Endothelial cell (in vitro differentiated cells): ENCODE results near the gene CACNG4. TPM values are rescaled to one million over a fixed set of nuclear protein-coding genes. Genes with fewer than 3 reads are reported as not detected.

Experiments
- DNase-seq: peaks from one replicate; pipeline ENCODE4 v3.0.0; 2021; ENCODE audit warnings: low spot score
- H3K27ac Mint-ChIP-seq: one replicate; pipeline ENCODE4 v1.8.0; 2021; ENCODE audit warnings: mixed read lengths, inconsistent platforms; ENCODE audit not compliant: unreplicated experiment
- H3K27me3 Mint-ChIP-seq: one replicate; pipeline ENCODE4 v1.8.0; 2021; ENCODE audit warnings: mild to moderate bottlenecking, moderate library complexity, mixed read lengths, inconsistent platforms; ENCODE audit not compliant: unreplicated experiment
- H3K36me3 Mint-ChIP-seq: one replicate; pipeline ENCODE4 v1.8.0; 2021; ENCODE audit warnings: mild to moderate bottlenecking, low read depth, mixed read lengths, inconsistent platforms; ENCODE audit not compliant: unreplicated experiment
- H3K4me1 Mint-ChIP-seq: one replicate; pipeline ENCODE4 v1.8.0; 2021; ENCODE audit warnings: mild to moderate bottlenecking, mixed read lengths, inconsistent platforms; ENCODE audit not compliant: unreplicated experiment
- H3K4me3 Mint-ChIP-seq: one replicate; pipeline ENCODE4 v1.8.0; 2021; ENCODE audit warnings: mild to moderate bottlenecking, mixed read lengths, inconsistent platforms; ENCODE audit not compliant: unreplicated experiment
- H3K9me3 Mint-ChIP-seq: one replicate; pipeline ENCODE4 v1.8.0; 2021; ENCODE audit warnings: mixed read lengths, inconsistent platforms; ENCODE audit not compliant: unreplicated experiment
- total RNA-seq: library from RNA; stranded (reverse); fragmentation: NEBNext Ultra II Directional; extraction: Animal tissue kit (Norgen Biotek cat#: 25700); gene quantifications from one replicate; pipeline ENCODE4 v1.2.1, GENCODE V29; 2021; ENCODE audit not compliant: unreplicated experiment
- TF ChIP-seq, protein P1 (sequence below): fragments of 200-600 bp; sonication (generic); IDR thresholded peaks from one replicate; pipeline ENCODE4 v1.5.0; 2021; ENCODE audit warnings: antibody characterized with exemption; ENCODE audit not compliant: unreplicated experiment

Gene CACNG4
- total RNA-seq, 1 donor from 2014 or later = 0.33 TPM

DNA sequence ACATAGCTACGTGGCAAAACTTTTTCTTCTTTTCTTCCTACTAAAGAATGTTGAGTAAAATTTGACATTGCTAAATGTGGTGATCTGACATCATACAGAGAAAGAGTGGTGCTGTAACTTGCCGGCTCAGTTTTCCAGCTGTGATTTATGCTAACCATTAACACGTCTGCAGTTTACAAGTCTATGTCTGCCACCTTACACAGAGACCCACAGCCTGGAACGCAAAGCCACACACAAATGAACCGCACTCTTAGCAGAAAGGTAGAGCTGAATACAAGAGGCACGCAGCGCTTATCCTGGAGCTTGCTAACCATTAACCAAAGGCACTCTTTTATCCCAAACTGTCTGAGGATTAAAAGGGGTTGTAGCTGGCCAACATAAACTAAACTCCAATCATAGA, 111.8 kb downstream of the CACNG4 start:
- peaks cover 2% of the 10 kb centered on the region for H3K36me3 Mint-ChIP-seq
- TF ChIP-seq, protein P1, sequence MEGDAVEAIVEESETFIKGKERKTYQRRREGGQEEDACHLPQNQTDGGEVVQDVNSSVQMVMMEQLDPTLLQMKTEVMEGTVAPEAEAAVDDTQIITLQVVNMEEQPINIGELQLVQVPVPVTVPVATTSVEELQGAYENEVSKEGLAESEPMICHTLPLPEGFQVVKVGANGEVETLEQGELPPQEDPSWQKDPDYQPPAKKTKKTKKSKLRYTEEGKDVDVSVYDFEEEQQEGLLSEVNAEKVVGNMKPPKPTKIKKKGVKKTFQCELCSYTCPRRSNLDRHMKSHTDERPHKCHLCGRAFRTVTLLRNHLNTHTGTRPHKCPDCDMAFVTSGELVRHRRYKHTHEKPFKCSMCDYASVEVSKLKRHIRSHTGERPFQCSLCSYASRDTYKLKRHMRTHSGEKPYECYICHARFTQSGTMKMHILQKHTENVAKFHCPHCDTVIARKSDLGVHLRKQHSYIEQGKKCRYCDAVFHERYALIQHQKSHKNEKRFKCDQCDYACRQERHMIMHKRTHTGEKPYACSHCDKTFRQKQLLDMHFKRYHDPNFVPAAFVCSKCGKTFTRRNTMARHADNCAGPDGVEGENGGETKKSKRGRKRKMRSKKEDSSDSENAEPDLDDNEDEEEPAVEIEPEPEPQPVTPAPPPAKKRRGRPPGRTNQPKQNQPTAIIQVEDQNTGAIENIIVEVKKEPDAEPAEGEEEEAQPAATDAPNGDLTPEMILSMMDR = no peak
- no peaks in the 10 kb centered on the region for H3K27me3 Mint-ChIP-seq
- no peaks in the 10 kb centered on the region for H3K4me1 Mint-ChIP-seq
- no peaks in the 10 kb centered on the region for H3K9me3 Mint-ChIP-seq
- no peak for DNase-seq
- no peak overlapping the region for H3K4me3 Mint-ChIP-seq
- no peak overlapping the region for H3K27ac Mint-ChIP-seq

DNA sequence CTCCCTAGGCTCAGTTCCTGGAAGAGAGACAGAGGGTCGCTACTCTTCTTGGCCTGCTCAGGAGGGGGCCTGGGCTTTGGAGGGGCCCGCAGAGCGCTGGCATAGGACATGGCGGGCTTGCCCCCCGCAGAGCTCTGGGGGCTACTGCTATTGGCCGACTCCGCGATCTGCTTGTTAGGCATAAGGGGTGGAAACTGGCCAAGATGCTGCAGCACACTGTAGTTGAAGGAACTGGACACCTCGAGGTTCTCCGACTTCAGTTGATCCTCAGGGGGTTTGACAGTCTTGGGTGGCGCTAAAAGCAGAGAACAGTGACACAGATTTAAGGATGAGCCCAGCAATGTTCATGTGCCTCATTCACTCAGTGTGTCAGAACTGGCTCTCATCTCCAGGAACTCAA, 113.8 kb downstream of the CACNG4 start:
- TF ChIP-seq, protein P1 = no peak
- no peak overlapping the region for H3K4me3 Mint-ChIP-seq
- DNase-seq = no peak
- H3K27ac Mint-ChIP-seq = no peak overlapping the region
- no peaks in the 10 kb centered on the region for H3K4me1 Mint-ChIP-seq
- peaks cover 2% of the 10 kb centered on the region for H3K36me3 Mint-ChIP-seq
- H3K9me3 Mint-ChIP-seq = no peaks in the 10 kb centered on the region
- H3K27me3 Mint-ChIP-seq = no peaks in the 10 kb centered on the region

DNA sequence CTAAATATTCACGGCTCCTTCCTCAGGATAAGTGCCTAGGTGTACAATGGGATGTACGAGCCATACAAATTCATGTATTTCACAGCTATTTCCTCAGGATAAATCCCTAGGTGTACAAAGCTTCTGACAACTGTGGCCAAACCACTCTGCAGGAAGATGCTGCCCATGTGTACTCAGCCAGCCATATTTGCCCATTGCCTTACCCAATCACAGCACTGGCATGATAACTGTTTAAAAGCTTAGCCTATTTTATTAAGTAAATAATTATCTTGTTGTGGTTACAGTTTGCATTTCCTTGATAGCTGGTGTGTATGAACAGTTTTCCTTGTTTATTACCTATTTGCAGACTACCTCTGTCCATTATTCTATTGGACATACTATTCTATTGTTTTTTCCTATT, 115.0 kb downstream of the CACNG4 start:
- no peaks in the 10 kb centered on the region for H3K27me3 Mint-ChIP-seq
- TF ChIP-seq, protein P1 = no peak

DNA sequence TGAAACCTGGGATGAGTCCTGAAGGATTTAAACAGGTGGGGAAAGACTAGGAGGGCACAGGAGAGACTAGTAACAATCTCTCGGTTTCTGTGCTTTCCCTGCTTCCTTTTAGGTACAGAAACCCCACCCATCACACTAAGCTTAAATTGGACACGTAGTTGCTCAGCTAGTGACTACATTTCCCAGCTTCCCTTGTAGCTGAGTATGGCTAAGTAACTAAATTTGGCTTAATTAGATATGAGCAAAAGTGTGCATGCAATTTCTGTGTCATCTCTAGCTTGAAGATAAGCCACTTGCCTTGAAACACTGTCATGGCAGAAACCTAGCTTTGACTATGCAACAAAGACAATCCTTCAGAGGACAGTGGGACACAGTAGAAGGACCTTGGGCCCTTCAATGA, 116.3 kb downstream of the CACNG4 start:
- Mint-ChIP-seq H3K36me3 (peaks cover 6% of the 10 kb centered on the region), H3K4me3 (no peak overlapping the region), H3K27me3 (no peaks in the 10 kb centered on the region), H3K4me1 (no peaks in the 10 kb centered on the region), H3K27ac (no peak overlapping the region), H3K9me3 (no peaks in the 10 kb centered on the region)
- DNase-seq = no peak
- TF ChIP-seq, protein P1 = no peak

More for the DNA sequence above, 115.0 kb downstream of the CACNG4 start:
- H3K4me3 Mint-ChIP-seq = no peak overlapping the region
- H3K36me3 Mint-ChIP-seq = peaks cover 6% of the 10 kb centered on the region
- no peaks in the 10 kb centered on the region for H3K9me3 Mint-ChIP-seq
- DNase-seq = no peak
- H3K4me1 Mint-ChIP-seq = no peaks in the 10 kb centered on the region
- no peak overlapping the region for H3K27ac Mint-ChIP-seq

DNA sequence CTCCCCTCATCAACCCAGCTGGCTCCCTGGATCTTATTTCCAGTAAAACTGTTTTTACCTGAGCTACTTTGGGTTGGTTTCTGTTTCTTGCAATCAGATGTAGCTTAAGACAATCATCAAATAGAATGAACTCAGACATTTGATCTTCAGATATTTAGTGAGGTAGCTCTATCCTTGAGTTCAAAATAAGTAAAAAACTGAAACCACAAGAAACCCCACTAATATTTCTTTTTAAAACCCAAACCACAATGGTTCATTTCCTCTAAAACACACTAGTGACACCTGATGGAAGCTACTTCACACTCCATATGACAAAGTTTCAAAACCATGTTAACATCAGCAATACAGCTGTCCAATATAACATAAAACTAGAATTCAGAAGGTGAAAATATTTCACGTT, 117.6 kb downstream of the CACNG4 start:
- TF ChIP-seq, protein P1 = no peak
- no peaks in the 10 kb centered on the region for H3K9me3 Mint-ChIP-seq
- peaks cover 6% of the 10 kb centered on the region for H3K36me3 Mint-ChIP-seq
- no peak overlapping the region for H3K27ac Mint-ChIP-seq
- no peaks in the 10 kb centered on the region for H3K27me3 Mint-ChIP-seq
- no peak overlapping the region for H3K4me3 Mint-ChIP-seq
- no peak for DNase-seq
- H3K4me1 Mint-ChIP-seq = no peaks in the 10 kb centered on the region

Other genes with a start within 250 kb of the CACNG4 start
- gene CACNG5, start 129.6 kb upstream of the CACNG4 start, total RNA-seq = not detected
- not detected for gene CACNG1, start 79.8 kb downstream of the CACNG4 start, total RNA-seq